Thoracic aorta (tissue), 2 donors: Measurements from ENCODE around the gene TAC4. TPM values are rescaled to one million over a fixed set of nuclear protein-coding genes. Genes with fewer than 3 reads are reported as not detected.

ENCODE experiments used
- ATAC-seq: fragments of 150-250 bp; one replicate; pipeline ENCODE4 v1.8.0; 2017; ENCODE audit warnings: low read depth; ENCODE audit not compliant: insufficient number of reproducible peaks, low FRiP score
- DNase-seq: peaks from one replicate; pipeline ENCODE4 v3.0.0-alpha.2; 2020; ENCODE audit warnings: low spot score
- H3K27ac ChIP-seq, 2 donors: fragments of 200-600 bp; sonication (generic); 1 replicate in 1 of 2; 2 replicates in 1 of 2; pipeline ENCODE4 v1.5.1; 2016; ENCODE audit warnings: mild to moderate bottlenecking in 2 of 2, moderate library complexity in 2 of 2
- H3K27me3 ChIP-seq: fragments of 200-600 bp; sonication (generic); replicated peaks from 2 replicates; pipeline ENCODE4 v1.6.0; 2016; ENCODE audit warnings: mild to moderate bottlenecking; ENCODE audit not compliant: insufficient read depth
- H3K36me3 ChIP-seq: fragments of 200-600 bp; sonication (generic); one replicate; pipeline ENCODE4 v1.5.1; 2016
- H3K4me1 ChIP-seq, 2 donors: fragments of 200-600 bp; sonication (generic); 1 replicate in 1 of 2; 2 replicates in 1 of 2; pipeline versions ENCODE4 v1.5.1 to v1.6.0; 2016; ENCODE audit warnings: low read depth in 2 of 2, mild to moderate bottlenecking in 1 of 2; ENCODE audit not compliant: control insufficient read depth in 1 of 2
- H3K4me3 ChIP-seq: fragments of 200-600 bp; sonication (generic); 2 replicates; pipeline ENCODE4 v1.5.1; 2016; ENCODE audit warnings: mild to moderate bottlenecking
- H3K9me3 ChIP-seq: fragments of 200-600 bp; sonication (generic); 2 replicates; pipeline ENCODE4 v1.5.1; 2016
- total RNA-seq, 2 donors: library from RNA; depleted of rRNA; stranded (reverse); fragments of >200 nt; gene quantifications; one replicate each; pipeline versions ENCODE4 v1.1.0 to v1.2.3, GENCODE V29; 2016
- TF ChIP-seq, protein P1 (sequence below): fragments of 200-600 bp; sonication (generic); IDR thresholded peaks from one replicate; pipeline ENCODE4 v1.5.1; 2019; ENCODE audit warnings: antibody characterized with exemption

Gene TAC4
- total RNA-seq, 2 donors from 2014 or later = not detected

DNA sequence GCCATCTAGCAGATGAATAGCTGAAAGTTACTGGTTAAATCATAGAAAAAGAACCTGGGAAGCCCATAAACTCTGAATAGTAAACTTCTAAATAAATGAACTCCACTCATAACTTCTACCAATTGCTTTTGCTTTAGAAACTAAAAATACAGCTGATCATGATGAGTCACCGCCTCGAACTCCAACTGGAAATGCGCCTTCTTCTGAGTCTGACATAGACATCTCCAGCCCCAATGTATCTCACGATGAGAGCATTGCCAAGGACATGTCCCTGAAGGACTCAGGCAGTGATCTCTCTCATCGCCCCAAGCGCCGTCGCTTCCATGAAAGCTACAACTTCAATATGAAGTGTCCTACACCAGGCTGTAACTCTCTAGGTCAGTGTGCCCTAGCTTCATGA is 49.7 kb downstream of the TAC4 start:
- H3K4me1 ChIP-seq = peaks cover 0 to 13% of the 10 kb centered on the region in 2 donors
- ATAC-seq (no peak), DNase-seq (no peak)
- no peaks in the 10 kb centered on the region for H3K9me3 ChIP-seq
- no peaks in the 10 kb centered on the region for H3K27me3 ChIP-seq
- H3K27ac ChIP-seq = no peak overlapping the region
- H3K4me3 ChIP-seq = no peak overlapping the region
- H3K36me3 ChIP-seq = peaks cover 48% of the 10 kb centered on the region
- TF ChIP-seq, protein P1, sequence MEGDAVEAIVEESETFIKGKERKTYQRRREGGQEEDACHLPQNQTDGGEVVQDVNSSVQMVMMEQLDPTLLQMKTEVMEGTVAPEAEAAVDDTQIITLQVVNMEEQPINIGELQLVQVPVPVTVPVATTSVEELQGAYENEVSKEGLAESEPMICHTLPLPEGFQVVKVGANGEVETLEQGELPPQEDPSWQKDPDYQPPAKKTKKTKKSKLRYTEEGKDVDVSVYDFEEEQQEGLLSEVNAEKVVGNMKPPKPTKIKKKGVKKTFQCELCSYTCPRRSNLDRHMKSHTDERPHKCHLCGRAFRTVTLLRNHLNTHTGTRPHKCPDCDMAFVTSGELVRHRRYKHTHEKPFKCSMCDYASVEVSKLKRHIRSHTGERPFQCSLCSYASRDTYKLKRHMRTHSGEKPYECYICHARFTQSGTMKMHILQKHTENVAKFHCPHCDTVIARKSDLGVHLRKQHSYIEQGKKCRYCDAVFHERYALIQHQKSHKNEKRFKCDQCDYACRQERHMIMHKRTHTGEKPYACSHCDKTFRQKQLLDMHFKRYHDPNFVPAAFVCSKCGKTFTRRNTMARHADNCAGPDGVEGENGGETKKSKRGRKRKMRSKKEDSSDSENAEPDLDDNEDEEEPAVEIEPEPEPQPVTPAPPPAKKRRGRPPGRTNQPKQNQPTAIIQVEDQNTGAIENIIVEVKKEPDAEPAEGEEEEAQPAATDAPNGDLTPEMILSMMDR = no peak

DNA sequence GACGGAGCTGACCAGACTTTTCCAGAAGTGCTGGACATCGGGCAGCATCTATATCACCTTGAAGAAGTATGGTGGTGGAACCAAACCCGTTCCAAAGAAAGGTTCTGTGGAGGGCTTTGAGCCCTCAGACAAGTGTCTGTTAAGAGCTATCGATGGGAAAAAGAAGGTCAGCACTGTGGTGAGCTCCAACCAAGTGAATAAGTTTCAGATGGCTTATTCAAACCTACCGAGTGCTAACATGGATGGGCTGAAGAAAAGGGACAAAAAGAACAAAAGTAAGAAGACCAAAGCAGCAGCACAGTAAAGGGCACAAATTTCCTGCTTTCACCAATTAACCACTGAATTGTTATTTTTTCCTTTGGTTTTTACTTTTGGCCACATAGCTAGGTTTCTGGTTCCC is 52.5 kb downstream of the TAC4 start:
- H3K4me1 ChIP-seq = peaks cover 13 to 38% of the 10 kb centered on the region in 2 donors

DNA sequence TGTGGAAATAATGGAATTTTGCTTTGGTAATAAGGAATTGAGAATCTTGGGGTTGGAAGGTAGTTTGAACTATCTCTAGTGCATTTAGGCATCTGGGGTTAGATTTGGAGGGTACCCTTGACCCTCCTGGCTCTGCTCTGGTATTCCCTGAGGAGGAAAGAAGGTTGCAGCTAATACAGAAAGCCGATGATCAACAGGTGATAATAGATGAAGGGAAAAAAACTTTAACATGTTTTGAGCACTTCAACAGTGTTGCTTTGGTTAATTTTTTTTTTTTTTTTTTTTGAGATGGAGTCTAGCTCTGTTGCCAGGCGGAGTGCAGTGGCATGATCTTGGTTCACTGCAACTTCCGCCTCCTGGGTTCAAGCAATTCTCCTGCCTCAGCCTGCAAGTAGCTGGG is 54.6 kb downstream of the TAC4 start:
- H3K4me1 ChIP-seq = peaks cover 24 to 50% of the 10 kb centered on the region in 2 donors
- H3K4me3 ChIP-seq = no peak overlapping the region
- no peaks in the 10 kb centered on the region for H3K9me3 ChIP-seq
- DNase-seq (no peak), ATAC-seq (no peak)
- peaks cover 30% of the 10 kb centered on the region for H3K36me3 ChIP-seq
- H3K27me3 ChIP-seq = no peaks in the 10 kb centered on the region
- TF ChIP-seq, protein P1 = no peak
- H3K27ac ChIP-seq = no peak overlapping the region

More for the DNA sequence above, 52.5 kb downstream of the TAC4 start:
- H3K9me3 ChIP-seq = no peaks in the 10 kb centered on the region
- TF ChIP-seq, protein P1 = no peak
- H3K27me3 ChIP-seq = no peaks in the 10 kb centered on the region
- DNase-seq (no peak), ATAC-seq (no peak)
- H3K4me3 ChIP-seq = no peak overlapping the region
- peaks cover 49% of the 10 kb centered on the region for H3K36me3 ChIP-seq
- no peak overlapping the region for H3K27ac ChIP-seq

DNA sequence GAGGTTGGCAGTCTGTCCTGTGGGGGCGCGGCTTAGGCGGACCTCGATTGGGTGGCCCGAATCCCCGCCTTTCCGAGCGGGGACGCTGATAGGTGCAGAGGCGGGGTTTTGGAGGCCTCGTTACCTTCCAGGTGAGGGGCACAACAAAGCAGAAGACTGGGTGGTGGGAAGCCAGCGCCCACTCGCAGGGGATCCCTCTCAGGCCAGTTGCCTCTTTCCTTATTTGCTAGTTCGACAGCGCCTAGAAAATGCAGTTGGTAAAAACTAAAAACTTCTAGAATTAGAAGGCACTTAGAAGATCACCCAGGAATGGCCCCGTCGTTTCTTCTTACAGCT is 58.7 kb downstream of the TAC4 start:
- Histone ChIP-seq H3K4me3 (peak overlapping the region; percentile 91), H3K27ac (peak overlapping the region; percentile 23 to 100), H3K36me3 (peaks cover 14% of the 10 kb centered on the region), H3K27me3 (no peaks in the 10 kb centered on the region), H3K9me3 (no peaks in the 10 kb centered on the region), H3K4me1 (peaks cover 28 to 46% of the 10 kb centered on the region in 2 donors)
- TF ChIP-seq, protein P1 = no peak
- DNase-seq (no peak), ATAC-seq (no peak)

DNA sequence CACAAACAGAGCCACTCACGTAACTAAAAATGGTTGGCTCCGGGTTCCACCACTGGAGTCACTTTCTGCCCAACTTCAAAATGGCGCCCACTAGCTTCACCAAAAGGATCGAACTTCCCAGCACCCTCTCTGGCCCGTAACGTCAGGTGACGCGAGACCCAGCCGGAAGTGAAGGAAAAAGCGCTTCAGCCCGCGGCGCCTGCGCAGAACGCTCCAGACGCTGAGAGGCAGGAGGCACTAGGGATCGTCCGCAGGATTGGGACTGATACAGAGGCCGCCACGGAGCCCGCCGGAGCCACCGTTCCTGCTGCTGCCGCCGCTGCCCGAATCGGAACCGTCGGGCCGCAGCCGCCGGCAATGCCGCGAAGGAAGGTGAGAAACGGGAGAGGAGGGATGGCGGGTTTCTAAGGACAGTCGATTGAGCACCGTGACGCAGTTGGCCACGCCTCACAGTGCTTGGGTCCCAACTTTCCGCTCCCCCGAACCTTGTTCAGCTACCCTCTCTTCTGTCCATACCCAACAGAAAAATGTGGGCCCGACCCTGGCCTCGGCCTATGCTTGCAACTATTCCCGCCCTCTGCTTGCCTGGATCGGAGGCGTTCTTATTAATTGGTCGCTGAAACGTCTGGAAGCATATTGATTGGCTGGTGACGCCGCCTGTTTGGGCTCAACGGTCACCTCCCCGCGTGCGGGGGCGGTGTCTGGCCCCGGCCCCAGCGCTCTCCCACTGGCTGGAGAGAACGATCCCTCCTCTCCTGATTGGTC is 59.2 kb downstream of the TAC4 start, which contains the start of gene KAT7:
Gene KAT7 (plus strand): TSS at position 204 of the 765 bp plus-strand sequence. CDS start 154 bp downstream, at position 358.
- TF ChIP-seq, protein P1 = no peak
- ATAC-seq = peak; percentile 97

More for the DNA sequence above, 59.2 kb downstream of the TAC4 start, which contains the start of gene KAT7:
- DNase-seq = peak; percentile 96
- Histone ChIP-seq H3K9me3 (no peaks in the 10 kb centered on the region), H3K27me3 (no peaks in the 10 kb centered on the region), H3K36me3 (peaks cover 10% of the 10 kb centered on the region), H3K27ac (peak within 1 kb of the TSS; percentile 98 to 100), H3K4me1 (peaks cover 31 to 50% of the 10 kb centered on the region in 2 donors), H3K4me3 (peak within 1 kb of the TSS; percentile 91)

Other genes starting within 250 kb of the TAC4 start
- gene SPOP, start 170.0 kb downstream of the TAC4 start, total RNA-seq = 100 to 1,000 TPM in 1 of 2 donors, 10 to 100 TPM in 1; 97.7 to 123 TPM
- 10 to 100 TPM; 30.9 to 86.6 TPM for gene SLC35B1, start 140.1 kb downstream of the TAC4 start, total RNA-seq
- gene FAM117A, start 83.9 kb downstream of the TAC4 start, total RNA-seq = 10 to 100 TPM; 12.1 to 23.7 TPM
- gene KAT7, start 59.4 kb downstream of the TAC4 start, total RNA-seq = 10 to 100 TPM; 38.9 to 51.4 TPM
- not detected for gene DLX4, start 121.1 kb upstream of the TAC4 start, total RNA-seq
- gene DLX3, start 147.2 kb upstream of the TAC4 start, total RNA-seq = under 1 TPM in 1 of 2 donors, not detected in 1; 0.54 TPM
- 100 to 1,000 TPM; 197 to 260 TPM for gene ITGA3, start 208.0 kb upstream of the TAC4 start, total RNA-seq
- gene PDK2, start 247.3 kb upstream of the TAC4 start, total RNA-seq = 10 to 100 TPM; 35.5 to 74.9 TPM